UCSD-AML1 (cell line): Measurements from ENCODE around the gene PTPRN2.
"Not testable (repeated sequence)": the region's sequence is repeated elsewhere in the genome, so short reads cannot be mapped to it uniquely, and the experiment has no call there.

Experiments
- DNase-seq: peaks from one replicate; lab custom pipeline; 2025; ENCODE audit not compliant: unreplicated experiment; lab: John Stamatoyannopoulos, UW

PTPRN2 gene

DNA sequence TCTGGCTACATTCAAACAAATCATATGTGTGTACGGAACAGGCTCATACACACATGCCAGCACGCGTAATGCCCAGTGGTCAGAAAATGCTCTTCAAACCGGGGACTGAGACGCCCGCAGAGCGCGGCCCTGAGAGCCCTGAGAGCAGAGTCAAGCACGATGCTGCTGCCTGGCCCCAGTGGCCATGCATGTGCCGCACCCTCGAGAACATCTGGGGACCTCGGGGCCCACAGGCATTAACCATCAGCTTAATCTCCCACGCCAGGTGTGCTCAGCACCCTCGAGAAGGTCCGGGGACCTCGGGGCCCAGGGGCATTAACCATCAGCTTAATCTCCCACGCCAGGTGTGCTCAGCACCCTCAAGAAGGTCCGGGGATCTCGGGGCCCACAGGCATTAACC lies 163.1 kb downstream of the PTPRN2 start:
- DNase-seq, result no peak

DNA sequence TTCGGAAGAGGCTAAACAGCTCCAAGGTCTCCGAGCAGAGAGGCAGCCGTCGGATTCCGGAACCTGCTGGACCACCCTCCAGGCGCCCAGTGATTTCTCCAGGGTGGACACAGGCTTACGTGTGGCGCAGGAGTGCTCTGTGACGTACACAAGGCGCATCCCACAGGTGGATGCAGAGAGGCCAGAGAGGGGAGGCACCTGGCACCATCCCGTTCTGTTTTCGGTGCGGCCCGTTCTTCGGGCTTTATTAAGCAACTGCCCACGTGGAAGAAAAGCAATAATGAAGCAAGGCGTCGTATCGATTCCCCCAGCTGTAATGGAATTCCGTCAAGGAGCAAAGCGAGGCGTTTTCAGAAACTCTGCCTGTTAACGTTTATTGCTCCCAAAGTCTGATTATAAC lies 163.6 kb downstream of the PTPRN2 start:
- no peak for DNase-seq

DNA sequence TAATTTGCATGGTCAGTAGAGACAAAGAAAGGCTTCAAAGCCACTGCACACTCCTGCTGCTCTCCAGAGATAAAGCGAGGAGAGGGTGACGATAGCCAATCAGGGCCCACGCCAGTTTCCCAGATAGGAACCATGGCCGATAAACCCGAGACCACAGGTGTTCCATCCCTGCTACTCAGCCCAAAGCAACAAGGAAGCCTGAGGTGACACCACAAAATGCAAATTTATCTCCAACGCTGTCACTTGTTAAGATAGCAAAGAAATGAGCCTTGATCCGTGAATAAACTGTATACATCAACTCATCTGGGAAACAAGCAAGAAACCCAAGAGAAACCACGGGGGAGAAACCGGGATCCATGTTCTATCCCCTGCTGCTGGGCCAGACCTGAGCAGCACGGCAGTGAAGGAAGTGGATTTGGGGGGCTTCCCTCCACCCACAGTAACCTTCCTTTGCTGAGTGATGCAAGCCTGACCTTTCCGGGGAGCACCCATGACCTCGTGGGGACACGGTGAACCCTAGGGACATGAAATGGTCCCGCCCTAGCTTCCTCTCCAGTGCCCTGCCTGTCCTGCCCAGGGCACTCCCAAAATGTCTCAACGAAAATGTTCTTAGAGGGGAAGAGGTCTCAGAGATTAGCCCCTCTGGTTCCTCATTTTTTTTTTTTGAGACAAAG lies 164.6 kb downstream of the PTPRN2 start:
- no peak for DNase-seq

DNA sequence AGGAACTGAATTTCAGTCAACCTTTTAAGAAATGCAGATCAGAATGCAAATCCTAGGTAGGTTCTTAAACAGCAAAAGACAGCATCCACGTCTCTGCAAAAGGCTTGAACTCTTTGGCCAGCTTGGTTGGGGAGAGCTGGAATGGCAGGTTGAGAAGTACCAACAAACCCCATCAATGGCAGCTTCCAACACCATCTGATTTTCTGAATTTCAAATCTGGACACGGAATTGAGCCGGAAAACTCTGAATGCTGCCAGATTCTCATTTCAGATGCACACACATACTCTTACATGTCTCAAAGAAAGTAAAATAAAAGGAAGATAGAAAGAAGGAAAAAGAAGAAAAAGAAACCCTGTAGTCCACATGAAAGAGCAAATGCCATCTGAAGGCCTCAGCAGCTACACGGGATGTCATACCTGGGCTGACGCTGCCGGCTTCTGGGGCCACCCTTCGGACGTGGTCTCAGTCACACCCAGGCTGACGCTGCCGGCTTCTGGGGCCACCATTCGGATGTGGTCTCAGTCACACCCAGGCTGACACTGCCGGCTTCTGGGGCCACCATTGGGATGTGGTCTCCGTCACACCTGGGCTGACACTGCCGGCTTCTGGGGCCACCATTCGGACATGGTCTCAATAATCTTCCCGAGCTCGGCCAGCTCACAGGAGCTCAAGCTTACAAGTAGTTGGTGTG lies 165.3 kb downstream of the PTPRN2 start:
- no peak for DNase-seq

DNA sequence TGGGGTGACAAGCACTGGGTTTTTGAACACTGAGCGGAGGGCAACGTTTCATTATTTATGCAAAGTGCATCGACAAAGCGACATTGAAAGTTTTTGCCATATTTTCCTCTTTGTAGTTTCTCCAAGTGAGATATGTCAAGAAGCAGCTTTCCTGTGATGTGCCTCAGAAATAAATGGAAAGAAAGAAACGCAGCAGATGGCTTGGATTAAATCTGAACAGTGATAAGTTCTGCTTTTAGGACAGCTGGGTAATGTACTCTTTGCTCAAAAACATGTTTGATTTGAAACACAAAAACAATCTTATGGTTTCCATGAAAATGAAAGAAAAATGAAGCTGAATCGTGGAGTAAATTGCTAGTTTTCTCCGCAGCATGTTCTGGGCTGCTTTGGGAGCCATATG lies 166.3 kb downstream of the PTPRN2 start:
- DNase-seq, result no peak

DNA sequence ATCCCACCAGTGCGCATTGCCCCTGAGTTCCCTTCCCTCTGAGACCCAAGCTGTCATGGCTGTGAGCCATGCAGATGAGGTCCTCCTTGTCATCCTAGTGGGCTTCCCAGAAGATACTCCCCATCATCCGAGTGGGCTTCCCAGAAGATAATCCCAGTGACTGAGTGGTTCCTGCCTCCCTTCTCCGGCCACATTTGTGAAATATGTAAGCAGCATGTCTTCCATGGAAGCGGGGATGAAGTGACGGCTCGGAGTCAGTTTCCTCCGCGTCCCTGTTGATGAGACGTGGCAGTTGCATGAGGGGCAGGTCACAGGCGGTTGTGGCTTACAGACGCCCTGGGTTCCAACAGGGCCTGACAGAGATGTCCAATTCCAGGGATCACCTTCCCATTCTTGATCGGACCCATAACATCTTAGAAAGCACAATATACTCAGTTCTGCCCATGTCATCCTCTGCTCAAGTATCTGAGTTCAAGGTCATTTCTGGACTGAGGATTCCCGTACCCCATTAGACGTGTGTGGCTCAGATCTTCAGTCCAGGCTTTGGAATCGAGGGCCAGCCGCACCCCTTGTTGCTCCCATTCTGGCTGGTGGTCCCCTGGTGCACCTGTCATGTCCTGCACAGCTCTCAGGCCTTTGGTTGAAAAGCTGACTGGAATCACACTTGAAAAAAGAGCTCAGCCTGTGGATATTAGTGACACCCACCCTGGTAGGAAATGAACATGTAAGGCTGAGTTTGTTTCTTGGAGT lies 166.9 kb downstream of the PTPRN2 start:
- no peak for DNase-seq

DNA sequence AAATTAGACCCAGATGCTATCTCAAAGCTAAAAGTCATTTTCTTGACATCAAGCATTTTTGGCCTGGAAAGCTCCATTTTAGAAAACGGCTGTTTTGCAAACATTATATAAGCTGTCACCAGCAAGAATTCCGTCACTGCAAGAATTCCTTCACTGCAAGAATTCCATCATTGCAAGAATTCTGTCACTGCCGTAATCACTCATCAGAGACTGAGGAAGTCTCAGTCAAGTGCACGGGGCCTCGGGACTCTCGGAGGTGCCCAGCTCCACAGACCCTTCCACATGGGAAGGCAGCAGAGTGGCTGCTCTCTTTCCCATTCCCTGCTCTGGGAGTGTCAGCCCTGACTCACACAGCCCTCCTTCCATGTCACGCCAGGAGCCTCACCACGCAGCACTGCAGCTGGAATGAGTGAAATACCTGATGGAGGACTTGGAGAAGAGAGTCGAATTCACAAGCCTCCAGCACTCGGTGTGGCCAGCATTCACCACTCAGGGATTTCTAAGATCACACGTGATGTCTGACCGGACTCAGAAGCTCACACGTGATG lies 168.3 kb downstream of the PTPRN2 start:
- no peak for DNase-seq

DNA sequence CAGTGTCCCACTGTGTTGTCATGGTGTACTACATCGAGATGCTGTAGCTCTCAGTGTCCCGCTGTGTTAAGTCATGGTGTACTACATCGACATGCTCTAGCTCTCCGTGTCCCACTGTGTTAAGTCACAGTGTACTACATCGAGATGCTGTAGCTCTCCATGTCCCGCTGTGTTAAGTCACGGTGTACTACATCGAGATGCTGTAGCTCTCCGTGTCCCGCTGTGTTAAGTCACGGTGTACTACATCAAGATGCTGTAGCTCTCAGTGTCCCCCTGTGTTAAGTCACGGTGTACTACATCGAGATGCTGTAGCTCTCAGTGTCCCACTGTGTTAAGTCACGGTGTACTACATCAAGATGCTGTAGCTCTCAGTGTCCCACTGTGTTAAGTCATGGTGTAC lies 169.2 kb downstream of the PTPRN2 start:
- DNase-seq, result not testable (repeated sequence)

DNA sequence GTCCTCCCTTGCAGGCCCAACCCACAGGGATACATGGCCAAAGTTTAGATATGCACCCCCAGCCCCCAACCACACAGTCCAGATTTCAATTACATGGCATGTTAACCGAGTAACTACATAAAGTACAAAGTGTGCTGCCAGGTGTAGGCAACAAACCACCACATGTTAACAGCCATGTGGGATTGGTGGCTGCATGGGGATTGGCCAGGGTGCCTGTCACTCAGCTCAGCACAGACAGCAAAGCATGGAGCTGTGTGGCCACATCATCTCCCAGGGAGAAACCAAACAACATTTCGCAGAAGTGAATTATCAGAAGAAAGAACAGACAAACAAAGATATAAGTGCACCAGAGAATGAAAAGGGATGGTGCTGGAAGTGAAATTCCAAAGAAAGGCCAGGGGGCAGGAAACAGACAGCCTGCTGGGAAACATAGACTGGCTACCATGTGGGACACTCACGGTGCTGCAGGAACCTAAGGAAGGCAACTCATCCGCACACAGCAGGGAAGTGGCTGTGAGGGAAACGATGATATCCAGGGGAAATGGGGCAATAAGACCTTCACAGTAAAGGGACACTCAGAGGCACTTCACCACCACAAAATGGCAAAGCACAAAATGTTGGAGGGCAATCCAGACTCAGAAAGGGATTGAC lies 171.2 kb downstream of the PTPRN2 start:
- DNase-seq, result no peak

DNA sequence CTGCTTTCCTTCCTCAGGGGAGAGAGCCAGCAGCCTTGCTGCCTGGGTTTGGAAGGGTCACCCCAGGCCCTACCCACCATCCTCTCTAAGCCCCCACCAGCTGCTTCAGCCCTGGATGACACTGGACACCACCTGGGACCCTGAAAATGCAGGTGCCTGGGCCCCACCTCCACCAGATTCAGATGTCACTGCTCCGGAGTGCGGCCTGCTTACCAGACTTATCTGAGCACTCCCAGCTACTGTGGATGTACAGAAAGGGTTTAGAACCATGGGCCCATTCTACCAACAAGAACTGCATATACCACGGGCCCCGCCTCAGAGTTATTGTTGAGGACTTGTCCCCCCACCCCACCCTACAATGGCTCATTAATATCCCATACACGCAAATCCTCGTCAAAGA lies 172.3 kb downstream of the PTPRN2 start:
- DNase-seq, result no peak

DNA sequence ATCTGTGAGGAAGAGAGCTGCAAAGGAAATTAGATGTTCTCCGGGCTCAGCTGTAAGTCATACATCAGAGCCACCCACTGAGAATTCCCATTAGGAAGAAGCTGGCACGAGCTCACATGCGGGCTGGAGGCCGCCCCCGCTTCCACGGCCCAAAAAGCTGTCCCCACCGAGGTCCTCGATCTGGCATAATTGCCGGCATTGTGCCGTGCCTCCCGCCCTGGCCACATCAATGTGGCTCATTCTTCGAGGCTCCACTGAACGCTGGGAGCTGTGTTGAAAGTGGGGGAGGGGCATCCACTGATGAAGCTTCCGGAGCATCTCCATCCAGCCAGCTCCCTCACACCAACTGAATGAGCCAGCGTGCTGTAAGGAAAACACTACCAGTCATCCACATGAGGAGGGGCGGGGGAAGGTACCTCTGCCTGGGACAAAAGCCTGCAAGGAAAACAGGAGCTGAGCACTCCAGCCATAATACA lies 173.1 kb downstream of the PTPRN2 start:
- DNase-seq, result no peak

DNA sequence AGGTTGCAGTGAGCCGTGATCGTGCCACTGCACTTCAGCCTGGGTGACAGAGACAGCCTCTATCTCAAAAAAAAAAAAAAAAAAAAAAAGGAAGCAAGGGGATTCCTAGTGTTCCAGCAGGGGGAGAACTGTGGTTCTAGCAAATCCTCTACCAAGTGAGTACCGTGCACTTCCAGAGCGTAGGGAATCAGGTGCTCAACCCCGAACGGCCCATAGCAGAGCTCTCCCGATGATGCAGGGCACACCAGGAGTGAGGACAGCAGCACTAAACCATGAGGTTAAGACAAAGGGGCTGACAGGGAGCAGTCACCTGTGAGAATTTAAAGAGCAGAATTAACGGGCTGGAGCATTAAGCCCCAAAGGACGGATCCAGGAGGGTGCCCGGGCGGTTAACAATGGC lies 173.6 kb downstream of the PTPRN2 start:
- DNase-seq, result no peak

DNA sequence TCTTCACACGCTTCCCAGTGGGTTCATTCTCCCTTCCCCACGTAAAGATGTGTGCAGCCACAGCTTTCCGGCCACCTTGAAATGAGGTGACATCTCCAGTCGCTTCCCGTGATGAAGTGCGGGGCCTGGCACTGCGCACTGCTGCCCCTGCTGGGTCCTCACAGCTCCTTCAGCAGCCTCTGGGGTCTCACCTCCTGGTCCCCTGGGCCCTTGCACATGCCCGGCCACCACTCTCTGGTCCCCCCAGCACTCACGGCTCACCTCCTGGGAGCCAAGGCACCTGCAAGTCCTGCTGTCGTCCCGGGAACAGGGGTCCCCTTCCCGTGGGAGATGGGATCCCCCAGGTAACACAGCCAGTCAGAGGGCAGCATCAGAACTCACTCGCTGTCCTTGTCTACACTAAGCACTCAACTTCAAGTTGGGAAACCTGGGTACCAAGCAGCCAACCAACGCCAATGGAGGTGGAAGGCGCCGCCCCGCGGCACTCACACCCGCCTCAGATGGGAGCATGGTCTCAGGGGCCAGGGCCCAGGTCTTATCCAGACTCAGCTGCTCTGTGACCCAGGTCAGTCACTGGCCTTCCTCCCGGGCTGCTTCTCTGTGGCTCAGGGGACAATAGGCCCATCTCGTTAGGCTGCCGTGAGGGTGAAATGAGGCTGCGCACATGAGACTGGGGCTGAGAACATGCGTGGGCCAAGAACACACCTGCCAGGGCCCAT lies 176.2 kb downstream of the PTPRN2 start:
- DNase-seq, result no peak

DNA sequence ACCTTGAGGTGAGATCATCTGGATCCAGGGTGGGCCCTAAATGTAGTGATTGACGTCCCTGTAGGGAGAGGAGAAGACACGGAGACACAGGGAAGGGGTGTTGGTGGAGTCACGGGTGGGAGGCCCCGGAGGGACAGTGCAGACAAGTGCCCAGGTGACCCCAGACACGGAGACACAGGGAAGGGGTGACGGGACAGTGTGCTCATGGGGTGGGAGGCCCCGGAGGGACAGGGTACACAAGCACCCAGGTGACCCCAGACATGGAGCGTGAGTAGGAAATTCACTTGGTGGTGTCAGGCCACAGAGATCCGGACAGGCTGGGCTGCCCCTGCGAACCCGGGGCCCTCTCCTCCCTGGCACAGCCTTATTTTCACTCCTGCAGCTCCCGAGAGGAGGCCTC lies 176.9 kb downstream of the PTPRN2 start:
- DNase-seq, result no peak

DNA sequence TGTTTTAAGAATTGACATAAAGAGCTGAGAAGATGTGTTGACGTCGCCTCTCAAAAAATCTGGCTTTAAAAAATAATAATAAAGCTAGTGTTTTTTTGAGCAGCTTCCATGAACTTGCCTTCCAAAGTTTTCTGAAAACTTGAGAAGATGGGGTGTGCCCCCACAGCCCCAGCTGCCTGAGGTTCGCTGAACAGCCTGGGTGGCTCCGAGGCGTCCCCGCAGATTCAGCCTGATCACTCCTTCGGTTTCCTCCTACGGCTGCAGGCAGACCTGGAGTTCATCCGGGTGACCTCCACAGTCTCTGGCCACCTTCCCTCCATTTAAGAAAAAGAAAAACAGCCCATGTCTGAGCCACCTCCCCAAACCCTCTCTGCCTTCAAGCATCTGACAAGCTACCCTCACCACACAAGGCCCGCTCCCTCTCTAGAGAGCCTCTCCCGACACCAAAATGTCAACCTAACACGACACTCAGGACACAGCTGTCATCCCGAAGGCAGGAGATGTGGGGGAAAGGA lies 177.8 kb downstream of the PTPRN2 start:
- no peak for DNase-seq

DNA sequence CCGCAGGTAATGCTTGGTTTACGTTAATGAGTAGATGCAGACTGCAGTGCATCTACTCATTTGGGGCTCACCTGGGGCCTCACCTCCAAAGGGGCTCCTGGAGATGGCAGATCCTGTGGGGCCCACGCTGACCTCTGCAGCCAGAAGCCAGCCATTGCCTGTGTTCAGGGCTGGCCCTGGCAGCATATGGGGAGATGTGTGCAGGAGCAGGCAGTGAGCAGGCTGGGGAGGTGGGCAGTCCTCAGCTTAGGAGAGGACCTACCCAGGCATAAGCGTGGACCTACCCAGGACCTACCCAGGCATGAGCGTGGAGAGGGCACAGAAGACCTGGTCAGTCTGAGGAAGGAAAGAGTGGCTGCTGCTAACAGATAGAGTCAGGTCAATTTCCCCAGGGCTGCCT lies 178.5 kb downstream of the PTPRN2 start:
- no peak for DNase-seq

DNA sequence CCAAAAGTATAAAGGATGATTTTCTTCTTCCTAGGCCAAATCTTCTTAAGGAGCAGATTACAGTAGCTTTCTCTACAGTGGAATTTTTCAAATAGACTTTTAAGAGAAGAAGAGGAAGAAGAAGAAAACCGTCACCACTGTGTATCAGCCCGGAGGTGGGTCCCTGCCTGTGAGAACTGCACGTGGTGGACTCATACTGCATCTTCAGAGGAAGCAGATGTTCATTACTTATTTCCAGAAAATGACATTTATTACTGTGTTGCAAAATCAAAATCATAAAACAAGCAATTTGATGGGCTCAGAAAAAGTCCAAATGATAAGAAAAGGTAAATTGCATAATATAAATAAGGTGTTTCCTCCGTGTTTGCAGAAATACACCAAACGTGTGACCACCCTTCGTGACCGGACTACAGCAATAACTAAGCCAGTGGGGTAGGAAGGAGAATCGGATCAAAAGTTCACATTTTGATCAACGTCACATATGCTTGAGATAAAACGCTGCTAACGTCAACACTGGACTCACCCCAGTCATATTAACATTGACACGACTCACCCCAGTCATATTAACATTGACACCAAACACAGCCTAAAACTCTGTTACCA lies 179.2 kb downstream of the PTPRN2 start:
- no peak for DNase-seq

DNA sequence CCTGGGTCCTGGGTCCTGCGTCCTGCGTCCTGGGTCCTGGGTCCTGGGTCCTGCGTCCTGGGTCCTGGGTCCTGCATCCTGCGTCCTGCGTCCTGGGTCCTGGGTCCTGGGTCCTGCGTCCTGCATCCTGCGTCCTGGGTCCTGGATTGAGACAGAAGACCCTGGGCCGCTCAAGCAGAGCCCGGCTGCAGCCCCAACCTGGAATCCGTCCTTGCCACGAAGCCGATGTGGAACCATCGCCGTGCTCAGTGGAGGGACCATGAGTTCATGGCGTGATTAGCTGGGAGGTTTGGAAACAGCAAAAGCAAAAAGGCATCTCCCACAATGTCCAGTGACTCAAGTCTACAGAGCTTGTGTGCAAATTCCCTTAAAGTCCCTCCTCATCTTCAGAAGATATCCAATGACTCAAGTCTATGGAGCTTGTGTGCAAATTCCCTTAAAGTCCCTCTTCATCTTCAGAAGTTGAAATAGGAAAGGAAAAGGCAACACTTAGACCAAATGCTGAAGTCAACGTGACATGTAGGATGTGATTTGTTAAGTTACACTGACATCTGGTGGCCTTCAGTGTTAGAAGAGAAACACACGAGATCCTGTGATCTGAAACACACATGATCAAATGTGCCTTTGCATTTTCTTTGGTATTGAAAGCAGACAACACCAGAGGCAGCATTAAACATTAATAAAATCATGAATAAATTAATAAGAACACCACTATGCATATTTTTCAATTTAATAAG lies 179.9 kb downstream of the PTPRN2 start:
- DNase-seq, result no peak

DNA sequence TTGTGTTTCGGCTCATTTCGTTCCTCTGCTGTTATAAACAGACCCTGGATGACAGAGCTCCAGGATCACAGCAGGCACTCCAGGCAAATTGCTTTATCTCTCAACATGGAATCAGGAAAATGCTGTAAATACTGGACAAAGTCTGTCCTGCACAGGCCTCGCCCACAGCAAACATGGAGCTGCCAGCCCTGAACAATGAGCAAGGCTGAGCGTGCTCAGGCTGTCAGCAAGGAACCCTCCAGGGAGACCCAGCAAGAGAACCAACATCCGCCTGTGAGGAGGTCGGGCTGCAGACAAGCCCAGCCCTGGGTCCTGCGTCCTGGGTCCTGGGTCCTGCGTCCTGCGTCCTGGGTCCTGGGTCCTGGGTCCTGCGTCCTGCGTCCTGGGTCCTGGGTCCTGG lies 180.8 kb downstream of the PTPRN2 start:
- DNase-seq, result no peak
